ENCODE results near the gene SCN1B. TPM values are rescaled to one million over a fixed set of nuclear protein-coding genes. Genes with fewer than 3 reads are reported as not detected.

SCN1B gene
- total RNA-seq, 2 experiments from 2014 or later: 0.63 to 0.90 TPM

DNA sequence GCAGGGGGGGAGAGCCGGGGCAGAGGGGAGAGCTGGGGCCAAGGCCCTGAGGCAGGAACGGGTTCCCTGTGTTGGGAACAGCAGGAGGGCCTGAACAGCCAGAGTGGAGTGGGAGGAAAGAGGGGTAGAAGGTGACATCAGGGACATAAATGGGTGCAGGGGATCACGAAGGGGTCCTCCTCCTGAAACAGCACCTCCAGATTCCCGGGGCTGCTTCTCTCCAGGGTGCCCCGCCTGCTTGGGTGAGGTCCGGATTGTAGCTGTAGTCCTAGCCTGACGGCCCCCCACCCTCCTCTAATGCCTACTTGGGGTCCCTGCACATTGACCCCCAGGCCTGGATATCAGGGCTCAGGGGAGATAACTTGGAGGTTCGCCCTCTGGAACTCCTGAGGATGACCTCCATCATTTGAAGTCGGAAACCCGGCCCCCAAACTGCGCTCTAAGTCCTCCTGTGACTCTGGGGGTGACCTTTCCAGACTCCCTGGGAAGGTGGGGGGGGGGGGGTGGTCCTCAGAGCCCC lies 473 bp upstream of the SCN1B start:
- H3K36me3 Mint-ChIP-seq (ENCODE audit: low read depth): peaks cover 14% of the 10 kb centered on the region
- intact Hi-C loops (cut with micrococcal nuclease): no loop called here
- ATAC-seq: peak; percentile 26
- TF ChIP-seq, protein P1, sequence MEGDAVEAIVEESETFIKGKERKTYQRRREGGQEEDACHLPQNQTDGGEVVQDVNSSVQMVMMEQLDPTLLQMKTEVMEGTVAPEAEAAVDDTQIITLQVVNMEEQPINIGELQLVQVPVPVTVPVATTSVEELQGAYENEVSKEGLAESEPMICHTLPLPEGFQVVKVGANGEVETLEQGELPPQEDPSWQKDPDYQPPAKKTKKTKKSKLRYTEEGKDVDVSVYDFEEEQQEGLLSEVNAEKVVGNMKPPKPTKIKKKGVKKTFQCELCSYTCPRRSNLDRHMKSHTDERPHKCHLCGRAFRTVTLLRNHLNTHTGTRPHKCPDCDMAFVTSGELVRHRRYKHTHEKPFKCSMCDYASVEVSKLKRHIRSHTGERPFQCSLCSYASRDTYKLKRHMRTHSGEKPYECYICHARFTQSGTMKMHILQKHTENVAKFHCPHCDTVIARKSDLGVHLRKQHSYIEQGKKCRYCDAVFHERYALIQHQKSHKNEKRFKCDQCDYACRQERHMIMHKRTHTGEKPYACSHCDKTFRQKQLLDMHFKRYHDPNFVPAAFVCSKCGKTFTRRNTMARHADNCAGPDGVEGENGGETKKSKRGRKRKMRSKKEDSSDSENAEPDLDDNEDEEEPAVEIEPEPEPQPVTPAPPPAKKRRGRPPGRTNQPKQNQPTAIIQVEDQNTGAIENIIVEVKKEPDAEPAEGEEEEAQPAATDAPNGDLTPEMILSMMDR (IDR thresholded peaks at IDR 0.05): no peak
- H3K4me1 Mint-ChIP-seq (ENCODE audit: low read depth): peaks cover 11% of the 10 kb centered on the region
- H3K4me3 Mint-ChIP-seq: peak overlapping the region; percentile 36
- H3K27me3 Mint-ChIP-seq: peaks cover 16% of the 10 kb centered on the region
- POLR2A ChIA-PET: interaction anchor here (0.9 to 1.7 kb wide), 3 partner anchors 8 to 16 kb away, joined by 3 to 6 read pairs (median 3); no protein-coding TSS in a partner anchor
- H3K27ac Mint-ChIP-seq: no peak overlapping the region
- no peaks in the 10 kb centered on the region for H3K9me3 Mint-ChIP-seq
- no peak for DNase-seq
- CTCF ChIA-PET: no interaction called here

DNA sequence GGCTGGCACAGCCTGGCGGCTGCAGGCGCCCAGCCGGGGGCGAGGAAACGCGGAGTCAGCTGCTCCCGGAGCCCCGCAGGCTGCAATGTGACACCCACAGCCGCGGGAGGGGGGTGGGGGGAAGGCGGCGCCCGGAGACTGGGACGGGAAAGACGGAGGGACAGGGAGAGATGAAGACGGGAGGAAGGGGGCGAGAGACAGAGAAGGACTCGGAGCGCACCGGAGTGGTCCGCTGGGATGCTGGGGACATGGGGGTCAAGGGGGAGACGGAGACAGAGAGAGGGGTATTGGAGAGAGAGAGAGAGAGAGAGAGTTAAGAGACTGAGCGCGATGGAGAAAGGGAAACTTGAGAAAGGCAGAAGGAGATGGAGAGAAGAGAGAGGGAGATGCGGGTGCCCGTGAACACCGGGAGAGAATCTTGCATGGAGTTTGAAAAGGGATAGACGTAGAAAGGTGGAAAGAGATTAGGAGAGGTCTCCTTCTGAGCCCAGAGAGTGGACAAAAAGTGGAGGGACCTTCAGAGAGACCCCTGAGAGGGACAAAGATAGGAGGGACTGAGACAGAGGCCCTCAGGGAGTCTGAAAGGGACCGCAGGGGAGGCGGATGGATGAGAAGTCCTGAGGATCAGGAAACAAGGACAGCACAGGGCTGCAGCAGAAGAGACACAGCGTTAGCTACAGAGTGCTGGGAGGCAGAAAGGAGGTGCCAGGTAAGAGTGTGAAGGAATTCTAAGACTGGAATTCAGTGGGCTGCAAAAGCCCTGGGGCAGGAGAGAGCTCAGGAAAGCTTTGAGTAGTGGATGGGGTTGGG lies 1.0 kb downstream of the SCN1B start:
- no peaks in the 10 kb centered on the region for H3K9me3 Mint-ChIP-seq
- intact Hi-C loops (cut with micrococcal nuclease): no loop called here
- DNase-seq (no peak), ATAC-seq (no peak)
- H3K27me3 Mint-ChIP-seq: peaks cover 16% of the 10 kb centered on the region
- ChIA-PET CTCF (interaction anchor here (1.0 to 2.3 kb wide), 2 partner anchors 13 to 110 kb away, joined by 3 to 17 read pairs; no protein-coding TSS in a partner anchor), POLR2A (interaction anchor here (0.8 to 1.2 kb wide), 2 partner anchors 18 to 23 kb away, joined by 3 read pairs; no protein-coding TSS in a partner anchor)
- peaks cover 11% of the 10 kb centered on the region for H3K4me1 Mint-ChIP-seq (ENCODE audit: low read depth)
- H3K27ac Mint-ChIP-seq: no peak overlapping the region
- H3K36me3 Mint-ChIP-seq (ENCODE audit: low read depth): peaks cover 5% of the 10 kb centered on the region
- TF ChIP-seq, protein P1 (IDR thresholded peaks at IDR 0.05): no peak
- peak overlapping the region; percentile 61 for H3K4me3 Mint-ChIP-seq

DNA sequence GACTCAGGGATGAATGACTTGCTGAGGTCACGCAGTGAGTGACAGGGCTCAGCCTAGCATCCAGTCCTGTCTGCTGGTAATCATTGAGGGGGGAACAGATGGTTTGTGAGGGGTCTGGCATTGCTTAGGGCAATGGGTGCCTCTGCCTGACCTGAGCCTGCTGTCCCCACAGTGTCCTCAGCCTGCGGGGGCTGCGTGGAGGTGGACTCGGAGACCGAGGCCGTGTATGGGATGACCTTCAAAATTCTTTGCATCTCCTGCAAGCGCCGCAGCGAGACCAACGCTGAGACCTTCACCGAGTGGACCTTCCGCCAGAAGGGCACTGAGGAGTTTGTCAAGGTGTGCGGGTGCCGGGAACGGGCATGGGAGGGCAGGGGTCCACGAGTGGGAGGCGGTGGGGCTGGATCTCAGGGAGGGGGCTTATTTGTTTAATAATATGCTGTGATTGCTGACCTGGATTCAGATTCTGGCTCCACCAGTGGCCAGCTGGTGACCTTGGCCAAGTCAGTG lies 2.1 kb downstream of the SCN1B start:
- no peak overlapping the region for H3K27ac Mint-ChIP-seq
- ChIA-PET POLR2A (no interaction called here), CTCF (interaction anchor here (2.3 kb wide), 1 partner anchor 12 kb away, joined by 17 read pairs; no protein-coding TSS in a partner anchor)
- ATAC-seq (no peak), DNase-seq (no peak)
- H3K4me1 Mint-ChIP-seq (ENCODE audit: low read depth): peaks cover 11% of the 10 kb centered on the region
- TF ChIP-seq, protein P1 (IDR thresholded peaks at IDR 0.05): no peak
- intact Hi-C loops (cut with micrococcal nuclease): no loop called here
- no peaks in the 10 kb centered on the region for H3K9me3 Mint-ChIP-seq
- no peak overlapping the region for H3K4me3 Mint-ChIP-seq
- peaks cover 2% of the 10 kb centered on the region for H3K36me3 Mint-ChIP-seq (ENCODE audit: low read depth)
- H3K27me3 Mint-ChIP-seq: peaks cover 16% of the 10 kb centered on the region

DNA sequence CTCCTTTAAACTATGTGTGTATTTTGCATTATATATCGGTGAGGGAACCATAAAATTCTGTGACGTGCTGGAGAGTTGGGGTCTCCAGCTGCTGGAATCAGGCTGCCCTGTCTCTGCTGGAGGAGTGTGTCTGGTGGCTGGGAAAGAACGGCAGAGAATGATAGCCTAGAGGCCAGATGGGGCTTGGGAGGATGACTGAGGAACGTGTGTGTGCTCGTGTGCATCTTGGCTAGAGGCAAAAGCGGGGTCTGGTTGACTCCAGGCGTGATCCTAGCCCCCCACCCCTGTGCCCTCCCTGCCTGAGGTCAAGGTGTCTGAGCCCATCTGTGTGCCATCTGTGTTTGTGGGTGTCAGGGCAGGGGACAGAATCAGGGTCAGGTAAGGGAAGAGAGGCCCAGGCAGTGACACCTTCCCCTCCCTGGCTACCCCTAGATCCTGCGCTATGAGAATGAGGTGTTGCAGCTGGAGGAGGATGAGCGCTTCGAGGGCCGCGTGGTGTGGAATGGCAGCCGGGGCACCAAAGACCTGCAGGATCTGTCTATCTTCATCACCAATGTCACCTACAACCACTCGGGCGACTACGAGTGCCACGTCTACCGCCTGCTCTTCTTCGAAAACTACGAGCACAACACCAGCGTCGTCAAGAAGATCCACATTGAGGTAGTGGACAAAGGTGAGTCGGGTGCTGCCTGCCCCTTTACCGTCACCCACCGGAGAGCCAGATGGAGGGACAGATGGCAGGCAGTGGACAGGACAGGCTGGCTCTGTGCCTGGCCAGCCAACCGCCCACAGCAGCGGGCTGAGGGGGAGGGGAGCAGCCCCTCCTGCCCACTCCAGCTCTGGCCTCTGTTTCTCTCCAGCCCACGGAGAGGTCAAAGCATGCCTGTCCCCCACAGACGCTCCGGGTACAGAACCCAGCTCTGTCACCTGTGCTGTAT lies 3.1 kb downstream of the SCN1B start:
- DNase-seq (no peak), ATAC-seq (no peak)
- H3K4me1 Mint-ChIP-seq (ENCODE audit: low read depth): peaks cover 10% of the 10 kb centered on the region
- TF ChIP-seq, protein P1 (IDR thresholded peaks at IDR 0.05): no peak
- no peaks in the 10 kb centered on the region for H3K9me3 Mint-ChIP-seq
- H3K4me3 Mint-ChIP-seq: no peak overlapping the region
- ChIA-PET CTCF (interaction anchor here (2.3 kb wide), 1 partner anchor 11 kb away, joined by 17 read pairs; no protein-coding TSS in a partner anchor), POLR2A (interaction anchor here (0.9 kb wide), 1 partner anchor 19 kb away, joined by 4 read pairs; no protein-coding TSS in a partner anchor)
- intact Hi-C loops (cut with micrococcal nuclease): no loop called here
- H3K27me3 Mint-ChIP-seq: peaks cover 16% of the 10 kb centered on the region
- no peak overlapping the region for H3K27ac Mint-ChIP-seq
- H3K36me3 Mint-ChIP-seq (ENCODE audit: low read depth): peaks cover 2% of the 10 kb centered on the region

All from activated CD8-positive, alpha-beta T cell treated with anti-CD3 and anti-CD28 coated beads for 36 hours (primary cell).